GM12878 (cell line): ENCODE results near the gene BAZ2B.

Experiments used
- CBFB ChIP-seq: IDR thresholded peaks from 2 replicates; pipeline ENCODE4 v1.6.1; 2016; ENCODE audit warnings: antibody characterized with exemption, low read depth
- CTCF ChIP-seq, 3 experiments: IDR thresholded peaks in 2 of 3; conservative IDR thresholded peaks in 1 of 3; 2 replicates each; pipeline ENCODE4 v1.5.1; 2011; ENCODE audit warnings: low read depth in 3 of 3, low read length in 3 of 3, mild to moderate bottlenecking in 3 of 3, control low read depth in 2 of 3, moderate library complexity in 2 of 3, inconsistent platforms in 1 of 3, mixed read lengths in 1 of 3; ENCODE audit not compliant: control insufficient read depth in 2 of 3, insufficient read depth in 1 of 3; ENCODE audit errors: extremely low read depth in 1 of 3
- EP300 ChIP-seq, 2 experiments: fragments of 150-350 bp in 1 of 2; IDR thresholded peaks; 2 replicates each; pipeline ENCODE4 v1.6.1; 2011 to 2012; ENCODE audit warnings: low read depth in 2 of 2, low read length in 2 of 2, borderline replicate concordance in 1 of 2, improper control_type of control experiment in 1 of 2, inconsistent platforms in 1 of 2; ENCODE audit not compliant: control insufficient read depth in 1 of 2
- EZH2 ChIP-seq: IDR thresholded peaks from 2 replicates; pipeline ENCODE4 v1.6.1; 2012; ENCODE audit warnings: low read depth, mild to moderate bottlenecking, control low read depth, inconsistent platforms, low read length, borderline replicate concordance; ENCODE audit not compliant: control insufficient read depth
- FOXM1 ChIP-seq: IDR thresholded peaks from 2 replicates; pipeline ENCODE4 v1.6.1; 2012; ENCODE audit warnings: low read depth, mild to moderate bottlenecking, inconsistent platforms, low read length, moderate library complexity
- POLR2AphosphoS5 ChIP-seq: IDR thresholded peaks from 2 replicates; pipeline ENCODE4 v1.6.1; 2011; ENCODE audit warnings: mild to moderate bottlenecking, low read length, inconsistent platforms
- RAD21 ChIP-seq: IDR thresholded peaks from 2 replicates; pipeline ENCODE4 v1.6.1; 2011; ENCODE audit warnings: mild to moderate bottlenecking, low read depth, low read length, moderate library complexity; ENCODE audit not compliant: insufficient read depth
- SMC3 ChIP-seq: IDR thresholded peaks from 2 replicates; pipeline ENCODE4 v1.6.1; 2011; ENCODE audit warnings: low read length, improper control_type of control experiment, borderline replicate concordance
- TAF1 ChIP-seq: IDR thresholded peaks from 2 replicates; pipeline ENCODE4 v1.6.1; 2011; ENCODE audit warnings: mild to moderate bottlenecking, low read depth, low read length, borderline replicate concordance
- USF1 ChIP-seq: IDR thresholded peaks from 2 replicates; pipeline ENCODE4 v1.6.1; 2011; ENCODE audit warnings: borderline replicate concordance, low read depth, mild to moderate bottlenecking, moderate library complexity, mixed read lengths, low read length; ENCODE audit not compliant: insufficient read depth; ENCODE audit errors: extremely low read length
- YY1 ChIP-seq: IDR thresholded peaks from 2 replicates; pipeline ENCODE4 v1.6.1; 2011; ENCODE audit warnings: low read depth, mild to moderate bottlenecking, low read length
- TF ChIP-seq, protein P1 (sequence below): IDR thresholded peaks from 2 replicates; pipeline ENCODE4 v1.6.1; 2012; ENCODE audit warnings: low read depth, low read length, improper control_type of control experiment

DNA sequence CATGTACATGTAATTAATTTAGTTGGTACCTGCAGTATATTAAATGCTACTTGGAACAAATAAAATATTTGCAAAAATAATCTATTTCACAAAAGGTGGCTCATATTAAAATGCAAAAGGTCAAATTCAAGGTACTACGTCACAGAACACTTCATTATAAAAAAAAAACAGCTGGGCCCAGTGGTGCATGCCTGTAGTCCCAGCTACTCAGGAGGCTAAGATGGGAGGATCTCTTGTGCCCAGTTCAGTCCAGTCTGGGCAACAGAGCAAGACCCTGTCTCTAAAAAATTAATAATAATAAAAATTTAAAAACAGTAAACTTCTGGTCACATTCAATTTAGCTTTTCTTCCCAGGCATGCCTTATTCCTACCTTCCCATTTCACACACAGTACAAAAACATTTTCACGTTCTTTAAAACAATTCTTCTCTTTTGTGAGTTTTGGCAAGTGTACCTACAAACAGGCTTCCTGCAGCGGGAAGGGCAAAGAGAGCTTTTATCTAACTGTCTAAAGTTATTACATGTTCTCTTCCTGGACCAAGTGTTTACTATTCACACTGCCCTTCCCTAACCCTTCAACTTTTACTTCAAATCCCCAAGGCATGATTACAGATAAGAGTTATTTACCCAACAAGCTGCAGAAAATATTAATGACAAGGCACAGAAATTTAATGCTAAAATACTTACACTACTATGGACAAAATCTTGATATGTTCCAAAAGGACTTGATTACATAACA, 10.7 kb downstream of the BAZ2B start:
- TF ChIP-seq CBFB: no peak
- no peak for TF ChIP-seq RAD21
- no peak for TF ChIP-seq FOXM1
- TF ChIP-seq YY1: no peak
- TF ChIP-seq USF1: no peak
- no peak for TF ChIP-seq TAF1
- no peak for TF ChIP-seq CTCF (IDR thresholded peaks at IDR 0.05 in 2 of 3, conservative IDR thresholded peaks at IDR 0.05 in 1 of 3; ENCODE audit: control insufficient read depth in 2 of 3, extremely low read depth in 1 of 3, insufficient read depth in 1 of 3, low read depth in 3 of 3, low read length in 3 of 3)
- no peak for TF ChIP-seq SMC3
- TF ChIP-seq EP300 (IDR thresholded peaks at IDR 0.05; ENCODE audit: borderline replicate concordance in 1 of 2, control insufficient read depth in 1 of 2, low read depth in 2 of 2, low read length in 2 of 2): no peak
- no peak for TF ChIP-seq EZH2
- TF ChIP-seq, protein P1, sequence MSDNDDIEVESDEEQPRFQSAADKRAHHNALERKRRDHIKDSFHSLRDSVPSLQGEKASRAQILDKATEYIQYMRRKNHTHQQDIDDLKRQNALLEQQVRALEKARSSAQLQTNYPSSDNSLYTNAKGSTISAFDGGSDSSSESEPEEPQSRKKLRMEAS: no peak
- no peak for TF ChIP-seq POLR2AphosphoS5
